Lower lobe of right lung (tissue), 2 donors: Measurements from ENCODE around the gene MRPL1. TPM values are rescaled to one million over a fixed set of nuclear protein-coding genes. Genes with fewer than 3 reads are reported as not detected.

Source experiments
- ATAC-seq, 2 donors: fragments of 200-7000 bp; cut with Tn5 transposase; one replicate each; pipeline ENCODE4 v1.9.1; 2020 to 2022; ENCODE audit warnings: mild to moderate bottlenecking in 2 of 2, moderate library complexity in 2 of 2
- DNase-seq: peaks from one replicate; pipeline ENCODE4 v3.0.0-alpha.2; 2020
- H3K27ac ChIP-seq: fragments of 200-600 bp; one replicate; pipeline ENCODE4 v1.8.0; 2022
- H3K27me3 ChIP-seq: fragments of 200-600 bp; one replicate; pipeline ENCODE4 v1.8.0; 2022; ENCODE audit warnings: low read depth
- H3K36me3 ChIP-seq: fragments of 200-600 bp; one replicate; pipeline ENCODE4 v1.8.0; 2022; ENCODE audit warnings: mild to moderate bottlenecking
- H3K4me1 ChIP-seq: fragments of 200-600 bp; one replicate; pipeline ENCODE4 v1.8.0; 2022
- H3K4me3 ChIP-seq: fragments of 200-600 bp; one replicate; pipeline ENCODE4 v1.8.0; 2022; ENCODE audit warnings: mild to moderate bottlenecking
- H3K9me3 ChIP-seq: fragments of 200-600 bp; one replicate; pipeline ENCODE4 v1.8.0; 2022
- CTCF ChIP-seq: fragments of 200-600 bp; IDR thresholded peaks from one replicate; pipeline ENCODE4 v1.8.0; 2022; ENCODE audit warnings: antibody characterized with exemption, mild to moderate bottlenecking
- intact Hi-C: fragments of 100-400 bp; cut with DNase I; formaldehyde crosslinking; loops from one replicate; pipeline ENCODE4 v1.11.0; 2022
- total RNA-seq: library from RNA; stranded (reverse); fragmentation: NEBNext Ultra II Directional; extraction: Animal tissue kit (Norgen Biotek cat#: 25700); gene quantifications from one replicate; pipeline ENCODE4 v1.2.1, GENCODE V29; 2021
- donor health status: DM: no; HTN: yes; CAD: no; lungs with severe emphysema.

MRPL1 gene
- total RNA-seq, 1 donor from 2014 or later, result 25.8 TPM

- intact Hi-C loops, result no loop called here
- Histone ChIP-seq H3K4me3 (no peak overlapping the region), H3K27me3 (no peaks in the 10 kb centered on the region), H3K9me3 (no peaks in the 10 kb centered on the region), H3K36me3 (no peaks in the 10 kb centered on the region), H3K4me1 (no peaks in the 10 kb centered on the region), H3K27ac (no peak overlapping the region)
- TF ChIP-seq CTCF, result no peak
- ATAC-seq, result no peak
- DNase-seq, result no peak
Measured at GRCh38 chr4:78002260-78002659, 139.6 kb downstream of the MRPL1 start.

Other genes starting within 250 kb of the MRPL1 start
- 54.1 TPM for gene CNOT6L, start 43.5 kb upstream of the MRPL1 start, total RNA-seq
- gene FRAS1, start 194.5 kb downstream of the MRPL1 start, total RNA-seq, result 9.2 TPM